ENCODE results near the gene SIK3. TPM values are rescaled to one million over a fixed set of nuclear protein-coding genes. Genes with fewer than 3 reads are reported as not detected.

Gene SIK3
- polyA plus RNA-seq, 1 of the 3 experiments (the other 2 are of a cell fraction), result 5.1 TPM

DNA sequence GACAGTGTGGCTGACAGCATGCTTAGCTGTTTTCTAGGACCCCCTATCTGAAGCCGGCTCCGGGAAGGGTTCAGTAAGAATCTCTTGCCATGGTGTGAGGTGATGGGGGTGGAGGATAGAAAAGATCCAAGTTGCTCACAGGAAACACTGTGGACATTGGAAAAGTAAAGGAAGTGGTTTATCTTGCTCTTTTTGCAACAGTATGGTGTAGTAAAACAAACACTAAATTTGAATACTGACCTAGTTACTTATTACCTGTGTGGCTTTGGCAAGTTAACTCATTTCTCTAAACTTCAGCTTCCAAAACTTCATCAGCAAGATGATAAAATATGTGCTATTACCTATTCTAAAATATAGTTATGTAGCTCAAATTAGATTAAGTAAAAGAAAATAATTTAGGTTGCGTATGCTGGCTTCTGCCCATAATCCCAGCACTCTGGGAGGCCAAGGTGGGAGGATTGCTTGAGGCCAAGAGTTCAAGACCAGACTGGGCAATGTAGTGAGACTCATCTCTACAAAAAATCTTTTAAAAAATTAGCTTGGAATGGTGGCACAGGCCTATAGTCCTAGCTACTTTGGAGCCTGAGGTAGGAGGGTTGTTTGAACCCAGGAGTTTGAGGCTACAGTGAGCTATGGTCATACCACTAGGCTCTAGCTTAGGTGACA, 209.2 kb downstream of the SIK3 start:
- Histone ChIP-seq H3K27ac (ENCODE audit: low read depth in 2 of 2, low read length in 1 of 2) (no peak overlapping the region), H3F3A (replicated peaks; ENCODE audit: insufficient read depth) (no peaks in the 10 kb centered on the region), H3K4me3 (ENCODE audit: low read depth in 2 of 2, low read length in 1 of 2) (no peak overlapping the region), H3K9ac (no peak overlapping the region), H2AFZ (ENCODE audit: low read depth) (no peak overlapping the region), H3K4me1 (ENCODE audit: control insufficient read depth in 1 of 2, insufficient read depth in 2 of 2, low read depth in 1 of 2, low read length in 1 of 2) (peaks cover 0 to 7% of the 10 kb centered on the region in 2 experiments; a peak in 2 of 4 replicates), H3K4me2 (no peak overlapping the region), H3K36me3 (replicated peaks in 1 of 2; ENCODE audit: control insufficient read depth in 1 of 2, insufficient read depth in 2 of 2, low read length in 1 of 2) (peaks cover 3 to 6% of the 10 kb centered on the region in 2 experiments), H3K79me2 (ENCODE audit: insufficient read depth) (no peaks in the 10 kb centered on the region), H3K27me3 (ENCODE audit: insufficient read depth) (no peaks in the 10 kb centered on the region), H4K20me1 (ENCODE audit: insufficient read depth) (no peaks in the 10 kb centered on the region), H3K9me3 (no peaks in the 10 kb centered on the region), H3K9me2 (no peaks in the 10 kb centered on the region)
- ChIA-PET CTCF (interaction anchor here (0.6 to 4.2 kb wide), 5 partner anchors 9 to 338 kb away, joined by 3 to 27 read pairs (median 3); partner anchors contain the start of gene APOA5), POLR2A (no interaction called here)
- TF ChIP-seq MEF2A (IDR thresholded peaks at IDR 0.05; ENCODE audit: borderline replicate concordance, low read depth), result no peak
- no peak for TF ChIP-seq POLR2AphosphoS5 (IDR thresholded peaks at IDR 0.05; ENCODE audit: low read depth, low read length)
- TF ChIP-seq, protein P1, sequence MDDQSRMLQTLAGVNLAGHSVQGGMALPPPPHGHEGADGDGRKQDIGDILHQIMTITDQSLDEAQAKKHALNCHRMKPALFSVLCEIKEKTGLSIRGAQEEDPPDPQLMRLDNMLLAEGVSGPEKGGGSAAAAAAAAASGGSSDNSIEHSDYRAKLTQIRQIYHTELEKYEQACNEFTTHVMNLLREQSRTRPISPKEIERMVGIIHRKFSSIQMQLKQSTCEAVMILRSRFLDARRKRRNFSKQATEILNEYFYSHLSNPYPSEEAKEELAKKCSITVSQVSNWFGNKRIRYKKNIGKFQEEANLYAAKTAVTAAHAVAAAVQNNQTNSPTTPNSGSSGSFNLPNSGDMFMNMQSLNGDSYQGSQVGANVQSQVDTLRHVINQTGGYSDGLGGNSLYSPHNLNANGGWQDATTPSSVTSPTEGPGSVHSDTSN (IDR thresholded peaks at IDR 0.05), result no peak
- 95% methylated on average over 3 of the region's 3 CpGs for WGBS (ENCODE audit: low lambda C conversion rate)
- no peak for DNase-seq

DNA sequence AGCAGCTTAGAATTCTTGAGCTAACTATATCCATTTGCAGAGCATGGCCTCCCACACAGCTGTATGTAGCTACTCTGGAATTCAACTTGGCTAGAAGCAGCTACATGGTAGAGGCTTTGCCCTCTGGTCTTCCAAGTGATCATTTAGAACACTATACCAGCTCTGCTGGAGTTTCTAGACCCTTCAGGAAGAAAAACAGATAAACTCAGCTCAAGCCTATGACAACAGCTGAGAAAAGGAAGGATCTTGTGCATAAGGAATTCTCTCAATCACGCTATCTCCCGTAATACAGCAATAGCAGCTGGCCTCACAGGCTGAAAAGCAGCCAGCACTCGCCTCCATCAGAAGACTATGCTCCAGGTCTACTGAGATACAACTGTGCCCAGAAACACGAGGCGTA, 210.2 kb downstream of the SIK3 start:
- Histone ChIP-seq H3K4me2 (no peak overlapping the region), H3K27me3 (ENCODE audit: insufficient read depth) (no peaks in the 10 kb centered on the region), H2AFZ (ENCODE audit: low read depth) (no peak overlapping the region), H3F3A (replicated peaks; ENCODE audit: insufficient read depth) (peaks cover 2% of the 10 kb centered on the region), H3K4me1 (ENCODE audit: control insufficient read depth in 1 of 2, insufficient read depth in 2 of 2, low read depth in 1 of 2, low read length in 1 of 2) (peaks cover 0 to 7% of the 10 kb centered on the region in 2 experiments; a peak in 3 of 4 replicates), H3K4me3 (ENCODE audit: low read depth in 2 of 2, low read length in 1 of 2) (no peak overlapping the region), H3K79me2 (ENCODE audit: insufficient read depth) (no peaks in the 10 kb centered on the region), H3K9ac (no peak overlapping the region), H4K20me1 (ENCODE audit: insufficient read depth) (no peaks in the 10 kb centered on the region), H3K9me3 (no peaks in the 10 kb centered on the region), H3K27ac (ENCODE audit: low read depth in 2 of 2, low read length in 1 of 2) (peak overlapping the region; percentile 7 to 17; a peak in 1 of 4 replicates), H3K36me3 (replicated peaks in 1 of 2; ENCODE audit: control insufficient read depth in 1 of 2, insufficient read depth in 2 of 2, low read length in 1 of 2) (peaks cover 3 to 6% of the 10 kb centered on the region in 2 experiments), H3K9me2 (no peaks in the 10 kb centered on the region)
- POLR2A ChIA-PET, result interaction anchor here (0.6 kb wide), 1 partner anchor 26 kb away, joined by 3 read pairs; no protein-coding TSS in a partner anchor
- CTCF ChIA-PET, result interaction anchor here (0.6 to 4.2 kb wide), 6 partner anchors 8 to 339 kb away, joined by 3 to 27 read pairs (median 4); partner anchors contain the start of gene APOA5
- DNase-seq, result no peak
- 97% methylated on average over 5 of the region's 5 CpGs for WGBS (ENCODE audit: low lambda C conversion rate)
- TF ChIP-seq GABPA (IDR thresholded peaks at IDR 0.05; ENCODE audit: low read depth) (no peak), RCOR1 (IDR thresholded peaks at IDR 0.05; ENCODE audit: low read length) (no peak), RXRA (IDR thresholded peaks at IDR 0.05; ENCODE audit: borderline replicate concordance, low read depth) (no peak), FOSL2 (IDR thresholded peaks at IDR 0.05; ENCODE audit: borderline replicate concordance, low read depth) (no peak), MEF2A (IDR thresholded peaks at IDR 0.05; ENCODE audit: borderline replicate concordance, low read depth) (no peak), YY1 (IDR thresholded peaks at IDR 0.05; ENCODE audit: low read depth) (no peak), SIN3A (IDR thresholded peaks at IDR 0.05; ENCODE audit: borderline replicate concordance, low read depth, low read length) (no peak), EP300 (IDR thresholded peaks at IDR 0.05; ENCODE audit: borderline replicate concordance in 1 of 2, low read depth in 1 of 2, low read length in 1 of 2) (no peak), TEAD4 (IDR thresholded peaks at IDR 0.05; ENCODE audit: borderline replicate concordance, insufficient read depth) (no peak), CHD2 (IDR thresholded peaks at IDR 0.05; ENCODE audit: low read length, partially characterized antibody) (no peak), EZH2phosphoT487 (IDR thresholded peaks at IDR 0.05; ENCODE audit: borderline replicate concordance, low read depth) (no peak)
- TF ChIP-seq, protein P2, sequence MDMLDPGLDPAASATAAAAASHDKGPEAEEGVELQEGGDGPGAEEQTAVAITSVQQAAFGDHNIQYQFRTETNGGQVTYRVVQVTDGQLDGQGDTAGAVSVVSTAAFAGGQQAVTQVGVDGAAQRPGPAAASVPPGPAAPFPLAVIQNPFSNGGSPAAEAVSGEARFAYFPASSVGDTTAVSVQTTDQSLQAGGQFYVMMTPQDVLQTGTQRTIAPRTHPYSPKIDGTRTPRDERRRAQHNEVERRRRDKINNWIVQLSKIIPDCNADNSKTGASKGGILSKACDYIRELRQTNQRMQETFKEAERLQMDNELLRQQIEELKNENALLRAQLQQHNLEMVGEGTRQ (IDR thresholded peaks at IDR 0.05; ENCODE audit: borderline replicate concordance, low read depth, low read length), result no peak
- TF ChIP-seq, protein P3, sequence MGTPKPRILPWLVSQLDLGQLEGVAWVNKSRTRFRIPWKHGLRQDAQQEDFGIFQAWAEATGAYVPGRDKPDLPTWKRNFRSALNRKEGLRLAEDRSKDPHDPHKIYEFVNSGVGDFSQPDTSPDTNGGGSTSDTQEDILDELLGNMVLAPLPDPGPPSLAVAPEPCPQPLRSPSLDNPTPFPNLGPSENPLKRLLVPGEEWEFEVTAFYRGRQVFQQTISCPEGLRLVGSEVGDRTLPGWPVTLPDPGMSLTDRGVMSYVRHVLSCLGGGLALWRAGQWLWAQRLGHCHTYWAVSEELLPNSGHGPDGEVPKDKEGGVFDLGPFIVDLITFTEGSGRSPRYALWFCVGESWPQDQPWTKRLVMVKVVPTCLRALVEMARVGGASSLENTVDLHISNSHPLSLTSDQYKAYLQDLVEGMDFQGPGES (IDR thresholded peaks at IDR 0.05; ENCODE audit: low read depth, low read length), result no peak
- TF ChIP-seq, protein P4, sequence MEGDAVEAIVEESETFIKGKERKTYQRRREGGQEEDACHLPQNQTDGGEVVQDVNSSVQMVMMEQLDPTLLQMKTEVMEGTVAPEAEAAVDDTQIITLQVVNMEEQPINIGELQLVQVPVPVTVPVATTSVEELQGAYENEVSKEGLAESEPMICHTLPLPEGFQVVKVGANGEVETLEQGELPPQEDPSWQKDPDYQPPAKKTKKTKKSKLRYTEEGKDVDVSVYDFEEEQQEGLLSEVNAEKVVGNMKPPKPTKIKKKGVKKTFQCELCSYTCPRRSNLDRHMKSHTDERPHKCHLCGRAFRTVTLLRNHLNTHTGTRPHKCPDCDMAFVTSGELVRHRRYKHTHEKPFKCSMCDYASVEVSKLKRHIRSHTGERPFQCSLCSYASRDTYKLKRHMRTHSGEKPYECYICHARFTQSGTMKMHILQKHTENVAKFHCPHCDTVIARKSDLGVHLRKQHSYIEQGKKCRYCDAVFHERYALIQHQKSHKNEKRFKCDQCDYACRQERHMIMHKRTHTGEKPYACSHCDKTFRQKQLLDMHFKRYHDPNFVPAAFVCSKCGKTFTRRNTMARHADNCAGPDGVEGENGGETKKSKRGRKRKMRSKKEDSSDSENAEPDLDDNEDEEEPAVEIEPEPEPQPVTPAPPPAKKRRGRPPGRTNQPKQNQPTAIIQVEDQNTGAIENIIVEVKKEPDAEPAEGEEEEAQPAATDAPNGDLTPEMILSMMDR (IDR thresholded peaks at IDR 0.05), result no peak
- TF ChIP-seq, protein P5, sequence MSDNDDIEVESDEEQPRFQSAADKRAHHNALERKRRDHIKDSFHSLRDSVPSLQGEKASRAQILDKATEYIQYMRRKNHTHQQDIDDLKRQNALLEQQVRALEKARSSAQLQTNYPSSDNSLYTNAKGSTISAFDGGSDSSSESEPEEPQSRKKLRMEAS (IDR thresholded peaks at IDR 0.05; ENCODE audit: low read depth), result no peak
- TF ChIP-seq, protein P6, sequence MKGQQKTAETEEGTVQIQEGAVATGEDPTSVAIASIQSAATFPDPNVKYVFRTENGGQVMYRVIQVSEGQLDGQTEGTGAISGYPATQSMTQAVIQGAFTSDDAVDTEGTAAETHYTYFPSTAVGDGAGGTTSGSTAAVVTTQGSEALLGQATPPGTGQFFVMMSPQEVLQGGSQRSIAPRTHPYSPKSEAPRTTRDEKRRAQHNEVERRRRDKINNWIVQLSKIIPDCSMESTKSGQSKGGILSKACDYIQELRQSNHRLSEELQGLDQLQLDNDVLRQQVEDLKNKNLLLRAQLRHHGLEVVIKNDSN (IDR thresholded peaks at IDR 0.05; ENCODE audit: borderline replicate concordance, low read depth), result no peak
- TF ChIP-seq, protein P1 (IDR thresholded peaks at IDR 0.05), result no peak
